Testis (tissue), 3 donors: Measurements from ENCODE around the gene CACYBP. TPM values are rescaled to one million over a fixed set of nuclear protein-coding genes. Genes with fewer than 3 reads are reported as not detected.

Experiments used
- DNase-seq: peaks from one replicate; pipeline ENCODE4 v3.0.0-alpha.2; 2019
- H3K27ac ChIP-seq, 2 donors: fragments of 200-600 bp; sonication (generic); one replicate each; pipeline ENCODE4 v1.5.1; 2019
- H3K27me3 ChIP-seq: fragments of 200-600 bp; sonication (generic); one replicate; pipeline ENCODE4 v1.5.1; 2019
- H3K36me3 ChIP-seq: fragments of 200-600 bp; sonication (generic); one replicate; pipeline ENCODE4 v1.5.1; 2017; ENCODE audit warnings: low read depth; ENCODE audit errors: missing control alignments
- H3K4me1 ChIP-seq: fragments of 200-600 bp; sonication (generic); one replicate; pipeline ENCODE4 v1.5.1; 2019
- H3K4me3 ChIP-seq, 2 donors: fragments of 200-600 bp; sonication (generic); one replicate each; pipeline ENCODE4 v1.5.1; 2017 to 2019
- H3K9me3 ChIP-seq: fragments of 200-600 bp; sonication (generic); one replicate; pipeline ENCODE4 v1.5.1; 2017
- POLR2A ChIP-seq: fragments of 450-650 bp; IDR thresholded peaks from one replicate; pipeline ENCODE4 v1.6.1; 2017; ENCODE audit warnings: antibody characterized with exemption, mild to moderate bottlenecking, moderate library complexity
- WGBS, 2 donors: methylation state at CpG; one replicate each; pipeline ENCODE4 v1.1.5; 2018; 5-methylcytosine and 5-hydroxymethylcytosine counted together
- intact Hi-C: fragments of 100-400 bp; cut with DNase I; formaldehyde crosslinking; loops from one replicate; pipeline ENCODE4 v1.15.1; 2023; ENCODE audit warnings: low total_unique reads
- polyA plus RNA-seq: library from polyadenylated mRNA; stranded (reverse); fragments of 350-450 nt; fragmentation: Illumina TruSeq; extraction: RNeasy Lipid Tissue Mini Kit (QIAGEN cat#74804); gene quantifications from one replicate; pipeline ENCODE4 v1.2.3, GENCODE V29; 2014; ENCODE audit warnings: low read depth, low replicate concordance; ENCODE audit not compliant: insufficient read depth
- total RNA-seq, 2 donors: library from RNA; depleted of rRNA; stranded (reverse); fragments of >200 nt; gene quantifications; one replicate each; pipeline ENCODE4 v1.2.3, GENCODE V29; 2016
- TF ChIP-seq, protein P1 (sequence below), 3 experiments: fragments of 450-650 bp in 2 of 3; fragments of 200-600 bp in 1 of 3; sonication (generic) in 1 of 3; IDR thresholded peaks; one replicate each; pipeline ENCODE4 v1.5.1; 2016 to 2019; ENCODE audit warnings: antibody characterized with exemption in 3 of 3, mild to moderate bottlenecking in 2 of 3, moderate library complexity in 1 of 3

The CACYBP gene
- total and polyA plus RNA-seq, 3 donors from 2014 or later = 74.4 to 121 (median 120) TPM

DNA sequence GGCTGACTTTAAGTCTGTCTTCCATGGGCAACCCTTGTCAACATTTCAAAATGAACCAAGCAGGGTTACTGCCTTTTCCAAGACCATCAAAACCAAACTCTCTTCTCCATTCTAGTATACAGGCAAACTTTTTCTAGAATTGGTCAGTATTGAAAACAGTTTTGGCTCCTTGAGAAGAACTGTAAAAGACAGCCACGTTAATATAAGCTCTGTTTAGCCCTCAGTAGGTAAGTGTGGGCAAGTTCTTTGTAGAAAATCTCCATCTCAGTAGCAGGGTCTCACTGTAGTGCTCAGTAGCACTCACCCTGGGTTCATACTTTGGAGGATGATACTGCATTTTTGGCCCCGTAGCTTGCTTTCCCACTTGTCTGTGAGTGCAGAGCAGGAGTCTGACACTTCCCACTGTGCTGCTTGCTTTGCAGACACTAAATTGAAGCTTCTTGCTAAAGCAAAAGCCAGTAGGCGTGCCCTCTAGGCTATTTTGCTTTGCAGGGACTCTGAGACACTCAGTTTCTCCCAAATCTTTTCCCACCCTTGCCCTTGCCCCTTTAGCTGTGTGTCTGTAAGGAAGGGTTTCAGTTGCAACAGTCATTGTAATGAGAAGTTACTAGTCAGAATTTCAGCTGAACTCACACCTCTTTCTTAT is 34.3 kb upstream of the CACYBP start:
- H3K9me3 ChIP-seq = no peaks in the 10 kb centered on the region
- no peak overlapping the region for H3K4me3 ChIP-seq
- H3K4me1 ChIP-seq = peaks cover 9% of the 10 kb centered on the region
- H3K27ac ChIP-seq = peak overlapping the region; percentile 5 to 70
- no peaks in the 10 kb centered on the region for H3K27me3 ChIP-seq
- no peak for TF ChIP-seq POLR2A
- TF ChIP-seq, protein P1, sequence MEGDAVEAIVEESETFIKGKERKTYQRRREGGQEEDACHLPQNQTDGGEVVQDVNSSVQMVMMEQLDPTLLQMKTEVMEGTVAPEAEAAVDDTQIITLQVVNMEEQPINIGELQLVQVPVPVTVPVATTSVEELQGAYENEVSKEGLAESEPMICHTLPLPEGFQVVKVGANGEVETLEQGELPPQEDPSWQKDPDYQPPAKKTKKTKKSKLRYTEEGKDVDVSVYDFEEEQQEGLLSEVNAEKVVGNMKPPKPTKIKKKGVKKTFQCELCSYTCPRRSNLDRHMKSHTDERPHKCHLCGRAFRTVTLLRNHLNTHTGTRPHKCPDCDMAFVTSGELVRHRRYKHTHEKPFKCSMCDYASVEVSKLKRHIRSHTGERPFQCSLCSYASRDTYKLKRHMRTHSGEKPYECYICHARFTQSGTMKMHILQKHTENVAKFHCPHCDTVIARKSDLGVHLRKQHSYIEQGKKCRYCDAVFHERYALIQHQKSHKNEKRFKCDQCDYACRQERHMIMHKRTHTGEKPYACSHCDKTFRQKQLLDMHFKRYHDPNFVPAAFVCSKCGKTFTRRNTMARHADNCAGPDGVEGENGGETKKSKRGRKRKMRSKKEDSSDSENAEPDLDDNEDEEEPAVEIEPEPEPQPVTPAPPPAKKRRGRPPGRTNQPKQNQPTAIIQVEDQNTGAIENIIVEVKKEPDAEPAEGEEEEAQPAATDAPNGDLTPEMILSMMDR (IDR thresholded peaks at IDR 0.05) = no peak
- DNase-seq = peak; percentile 40
- H3K36me3 ChIP-seq = no peaks in the 10 kb centered on the region
- intact Hi-C loops = no loop called here
- WGBS, 2 donors = 57 to 59% methylated on average over 3 of the region's 3 CpGs

DNA sequence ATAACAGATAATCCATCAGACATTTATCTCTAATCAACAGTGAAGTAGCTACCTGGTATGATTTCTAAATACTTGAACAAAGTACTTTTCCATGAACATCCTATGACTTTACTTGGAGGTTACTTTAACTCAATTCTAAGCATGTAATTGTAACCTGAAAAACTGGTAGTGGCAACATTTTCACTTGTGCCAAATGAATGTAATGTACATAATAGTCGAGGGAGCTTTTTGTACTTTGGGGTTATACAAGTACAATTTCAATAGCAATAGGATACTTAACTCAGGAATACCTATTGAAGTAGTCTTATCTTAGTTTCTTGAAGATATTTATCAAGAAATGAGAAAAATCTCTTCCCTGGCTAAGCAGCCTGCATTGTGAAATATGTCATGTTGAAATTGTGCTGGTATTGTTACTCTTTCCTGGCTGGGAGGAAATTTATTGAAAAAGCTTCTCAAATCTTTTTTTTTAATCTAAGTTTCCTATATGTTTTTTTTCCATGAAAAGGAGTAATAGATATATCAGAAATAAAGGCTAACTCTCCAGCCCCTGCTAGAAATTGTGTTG is 33.7 kb upstream of the CACYBP start:
- Histone ChIP-seq H3K9me3 (no peaks in the 10 kb centered on the region), H3K36me3 (no peaks in the 10 kb centered on the region), H3K27me3 (no peaks in the 10 kb centered on the region), H3K4me3 (no peak overlapping the region), H3K4me1 (peaks cover 9% of the 10 kb centered on the region), H3K27ac (peak overlapping the region; percentile 5 to 70)
- WGBS, 2 donors = 38 to 70% methylated on average over 1 of the region's 1 CpG
- intact Hi-C loops = no loop called here
- no peak for TF ChIP-seq POLR2A
- TF ChIP-seq, protein P1 (IDR thresholded peaks at IDR 0.05) = no peak
- no peak for DNase-seq

DNA sequence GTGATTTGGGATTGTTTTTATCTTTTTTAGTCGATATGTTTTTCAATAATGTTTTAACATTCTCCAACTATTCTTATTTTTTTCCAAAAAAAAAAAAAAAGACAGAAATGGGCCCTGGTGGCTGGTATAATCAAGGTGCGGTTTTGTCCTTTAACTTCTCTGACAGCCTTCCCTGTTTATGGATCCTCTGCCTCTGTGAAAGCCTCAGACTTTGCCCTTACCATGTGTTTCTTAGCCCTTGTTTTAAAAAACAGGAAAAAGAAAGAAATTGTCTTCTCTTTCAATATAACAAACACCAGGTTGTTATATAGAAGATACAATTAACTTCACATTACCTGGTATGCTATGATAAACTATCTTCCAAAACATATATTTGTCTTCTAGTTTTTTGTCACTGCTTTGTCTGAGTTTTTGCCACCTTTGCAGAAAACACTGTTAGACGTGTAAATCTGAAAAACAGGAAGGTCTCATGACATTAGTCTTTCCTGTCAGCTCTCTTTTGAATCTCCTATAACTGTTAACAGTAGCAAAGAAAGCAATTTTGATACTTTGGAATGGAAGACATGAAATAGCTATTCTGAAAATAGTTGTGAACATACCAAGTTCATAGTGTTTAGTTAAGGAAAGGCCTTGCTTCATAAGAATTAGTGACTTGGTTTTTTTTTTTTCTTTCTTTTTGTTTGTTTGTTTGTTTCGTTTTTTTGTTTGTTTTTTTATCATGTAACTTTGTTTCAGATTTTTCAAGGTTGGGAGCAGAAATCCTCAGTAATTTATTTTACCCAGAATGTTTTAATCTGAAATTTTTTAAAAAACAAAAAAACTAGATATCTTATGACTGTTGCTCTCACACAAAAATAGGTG is 31.7 kb upstream of the CACYBP start:
- H3K27me3 ChIP-seq = no peaks in the 10 kb centered on the region
- 65 to 74% methylated on average over 4 of the region's 4 CpGs for WGBS, 2 donors
- no peak overlapping the region for H3K27ac ChIP-seq
- H3K4me1 ChIP-seq = peaks cover 9% of the 10 kb centered on the region
- no peak overlapping the region for H3K4me3 ChIP-seq
- intact Hi-C loops = no loop called here
- no peaks in the 10 kb centered on the region for H3K9me3 ChIP-seq
- no peaks in the 10 kb centered on the region for H3K36me3 ChIP-seq
- no peak for DNase-seq
- TF ChIP-seq, protein P1 (IDR thresholded peaks at IDR 0.05) = no peak

DNA sequence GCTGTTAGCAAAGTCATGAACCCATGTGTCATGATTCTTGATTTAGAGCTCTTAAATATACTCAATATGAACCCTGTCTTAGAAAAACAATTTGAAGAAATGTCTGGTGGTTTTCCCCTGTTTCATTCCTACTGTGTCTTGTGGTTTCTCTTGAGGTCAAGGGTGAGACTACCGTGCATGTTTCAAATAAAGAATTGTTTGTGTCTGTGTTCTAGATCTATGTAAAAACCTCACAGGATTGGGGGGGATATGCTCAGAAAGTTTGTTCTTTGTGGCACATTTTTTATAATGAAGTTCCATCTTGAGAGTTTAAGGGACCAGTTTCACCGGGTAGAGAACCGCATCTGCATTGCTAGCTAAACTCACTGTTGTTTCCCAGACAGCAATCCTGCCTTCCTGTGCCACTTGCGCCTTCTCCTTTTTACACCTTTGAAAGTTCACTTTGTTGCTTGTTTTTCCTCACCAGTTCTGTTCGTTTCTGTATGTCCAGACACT is 30.9 kb upstream of the CACYBP start:
- no peaks in the 10 kb centered on the region for H3K9me3 ChIP-seq
- H3K4me3 ChIP-seq = no peak overlapping the region
- TF ChIP-seq, protein P1 (IDR thresholded peaks at IDR 0.05) = no peak
- TF ChIP-seq POLR2A = no peak
- H3K36me3 ChIP-seq = no peaks in the 10 kb centered on the region
- DNase-seq = no peak
- no peak overlapping the region for H3K27ac ChIP-seq
- intact Hi-C loops = no loop called here
- H3K4me1 ChIP-seq = peaks cover 9% of the 10 kb centered on the region
- H3K27me3 ChIP-seq = no peaks in the 10 kb centered on the region
- 79 to 83% methylated on average over 5 of the region's 5 CpGs for WGBS, 2 donors
